KOPT-K1 (cell line): Measurements from ENCODE around the gene NAGPA.

Source experiments
- H3K27ac ChIP-seq: fragments of 200-600 bp; sonication (generic); 2 replicates; pipeline ENCODE4 v1.5.1; 2016; ENCODE audit warnings: antibody characterized with exemption, mild to moderate bottlenecking, low read depth, low read length; ENCODE audit not compliant: poor library complexity, severe bottlenecking
- H3K36me3 ChIP-seq: fragments of 200-600 bp; sonication (generic); 2 replicates; pipeline ENCODE4 v1.5.1; 2017; ENCODE audit warnings: antibody characterized with exemption, mild to moderate bottlenecking, low read length, moderate library complexity; ENCODE audit not compliant: insufficient read depth
- H3K9me3 ChIP-seq: fragments of 200-600 bp; sonication (generic); 2 replicates; pipeline ENCODE4 v1.5.1; 2017; ENCODE audit warnings: antibody characterized with exemption, low read length, mild to moderate bottlenecking; ENCODE audit not compliant: insufficient read depth, poor library complexity, severe bottlenecking

NAGPA gene

GRCh38 chr16:5025171-5025632, 8.5 kb downstream of the NAGPA start:
- H3K36me3 ChIP-seq = no peaks in the 10 kb centered on the region
- no peak overlapping the region for H3K27ac ChIP-seq
- H3K9me3 ChIP-seq = no peaks in the 10 kb centered on the region

DNA sequence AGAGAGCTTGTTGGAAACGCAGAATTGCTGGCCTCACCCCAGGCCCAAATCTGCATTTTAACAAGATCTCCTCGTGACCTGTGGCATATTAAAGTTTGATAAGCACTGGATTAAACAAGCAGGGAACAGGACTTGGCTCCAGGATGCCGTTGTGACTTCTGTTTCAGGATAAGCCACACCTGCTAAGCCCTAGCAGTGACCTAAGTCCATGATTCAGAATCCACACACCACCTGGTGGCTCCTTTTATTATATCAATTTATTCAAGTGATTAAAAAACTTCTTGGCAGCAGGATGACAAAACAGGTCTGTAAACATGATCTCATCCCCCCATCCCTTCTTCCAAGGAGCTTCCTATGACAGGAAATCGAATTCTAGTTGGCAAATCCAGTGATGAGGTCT, 9.1 kb downstream of the NAGPA start:
- Histone ChIP-seq H3K27ac (no peak overlapping the region), H3K36me3 (no peaks in the 10 kb centered on the region), H3K9me3 (no peaks in the 10 kb centered on the region)

- Histone ChIP-seq H3K36me3 (no peaks in the 10 kb centered on the region), H3K27ac (no peak overlapping the region), H3K9me3 (no peaks in the 10 kb centered on the region)
These were observed 11.2 kb downstream of the NAGPA start for GRCh38 chr16:5022521-5022920.

- no peaks in the 10 kb centered on the region for H3K9me3 ChIP-seq
- no peaks in the 10 kb centered on the region for H3K36me3 ChIP-seq
- H3K27ac ChIP-seq = no peak overlapping the region
These were observed 13.2 kb downstream of the NAGPA start for GRCh38 chr16:5020551-5020950.

GRCh38 chr16:5019775-5020174, 14.0 kb downstream of the NAGPA start:
- Histone ChIP-seq H3K9me3 (no peaks in the 10 kb centered on the region), H3K27ac (no peak overlapping the region), H3K36me3 (no peaks in the 10 kb centered on the region)

DNA sequence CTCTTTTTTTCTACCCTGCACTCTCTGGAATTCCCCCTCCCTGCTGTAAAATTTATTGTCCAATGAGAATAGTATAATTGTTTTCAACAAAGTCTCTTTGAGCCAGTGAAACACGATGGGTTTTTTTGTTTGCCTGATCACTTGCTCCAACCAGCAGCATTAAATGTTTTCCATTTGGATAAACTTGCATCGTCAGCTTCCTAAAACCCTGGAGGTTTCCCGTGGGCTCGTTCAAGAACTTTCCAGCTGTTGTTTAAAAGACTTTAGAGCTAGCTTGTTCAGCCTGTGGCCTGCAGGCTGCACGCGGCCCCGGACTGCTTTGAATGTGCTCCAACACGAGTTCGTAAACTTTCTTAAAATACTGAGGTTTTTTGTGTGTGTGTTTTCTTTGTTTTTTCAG, 14.9 kb downstream of the NAGPA start:
- no peaks in the 10 kb centered on the region for H3K36me3 ChIP-seq
- no peaks in the 10 kb centered on the region for H3K9me3 ChIP-seq
- H3K27ac ChIP-seq = no peak overlapping the region

DNA sequence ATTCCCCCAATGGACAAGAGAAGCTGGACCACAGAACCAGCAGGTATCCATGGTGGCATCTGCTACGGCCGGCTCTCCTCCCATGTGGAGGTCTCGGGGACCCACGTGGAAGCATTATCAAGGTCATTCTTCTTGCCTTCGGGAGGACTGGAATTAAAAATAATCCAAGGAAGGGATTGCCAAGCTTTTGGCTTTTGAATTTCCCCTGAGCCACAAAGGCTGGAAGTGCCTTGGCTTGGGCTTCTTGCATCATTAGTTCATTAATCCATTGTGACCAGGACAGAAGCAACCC, 16.1 kb downstream of the NAGPA start:
- H3K27ac ChIP-seq = no peak overlapping the region
- no peaks in the 10 kb centered on the region for H3K36me3 ChIP-seq
- H3K9me3 ChIP-seq = no peaks in the 10 kb centered on the region

DNA sequence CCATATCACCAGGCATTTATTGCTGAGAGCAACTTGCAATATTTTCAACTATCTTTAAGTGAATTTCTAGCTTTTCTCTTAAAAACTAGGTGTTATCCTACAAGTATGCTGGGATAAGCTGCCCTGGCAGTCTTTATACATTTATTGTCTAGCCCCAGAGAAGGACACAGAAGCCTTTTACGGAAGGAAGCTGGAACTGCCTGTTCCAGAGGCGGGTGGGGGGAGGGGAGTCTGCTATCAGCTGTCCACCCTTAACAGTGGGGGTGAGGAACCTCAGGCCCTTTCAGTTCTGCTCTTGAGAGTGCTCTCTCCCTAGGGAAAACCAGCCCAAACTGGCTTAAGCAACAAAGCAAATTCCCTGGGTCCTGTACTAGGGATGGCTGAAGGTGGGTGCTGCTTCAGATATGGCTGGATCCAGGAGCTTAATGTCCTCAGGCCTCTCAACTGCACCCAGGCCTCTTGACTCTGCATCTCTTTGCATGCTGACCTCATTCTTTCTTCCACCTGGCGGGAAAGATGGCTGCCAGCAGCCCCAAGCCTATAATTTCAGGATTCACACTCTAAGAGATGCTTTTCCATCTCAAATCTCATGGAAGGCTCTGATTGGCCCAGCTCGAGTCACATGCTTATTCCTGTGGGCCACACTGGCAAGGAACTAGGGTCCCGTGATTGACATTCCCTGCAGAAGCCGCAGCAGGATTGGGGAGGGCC, 16.6 kb downstream of the NAGPA start:
- H3K9me3 ChIP-seq = no peaks in the 10 kb centered on the region
- H3K36me3 ChIP-seq = no peaks in the 10 kb centered on the region
- H3K27ac ChIP-seq = no peak overlapping the region

DNA sequence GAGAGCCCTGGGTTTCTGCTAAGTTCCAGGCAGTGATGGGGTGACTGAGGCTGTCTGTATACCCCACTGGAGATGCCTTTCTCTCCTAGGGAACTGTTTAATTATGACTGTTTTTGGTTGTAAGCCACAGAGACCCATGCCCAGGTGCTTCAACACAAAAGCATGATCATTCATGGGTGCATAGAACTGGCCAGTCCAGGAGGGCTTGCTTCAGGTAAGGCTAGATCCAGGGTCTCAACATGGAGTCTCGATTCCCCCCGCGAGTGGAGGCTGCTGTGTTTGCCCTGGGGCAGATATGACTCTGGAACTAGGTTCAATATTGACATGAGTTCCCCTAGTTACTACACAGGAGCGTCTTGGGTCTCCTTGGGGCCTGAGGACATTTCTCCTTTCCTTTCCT, 17.8 kb downstream of the NAGPA start:
- H3K27ac ChIP-seq = no peak overlapping the region
- no peaks in the 10 kb centered on the region for H3K36me3 ChIP-seq
- no peaks in the 10 kb centered on the region for H3K9me3 ChIP-seq

DNA sequence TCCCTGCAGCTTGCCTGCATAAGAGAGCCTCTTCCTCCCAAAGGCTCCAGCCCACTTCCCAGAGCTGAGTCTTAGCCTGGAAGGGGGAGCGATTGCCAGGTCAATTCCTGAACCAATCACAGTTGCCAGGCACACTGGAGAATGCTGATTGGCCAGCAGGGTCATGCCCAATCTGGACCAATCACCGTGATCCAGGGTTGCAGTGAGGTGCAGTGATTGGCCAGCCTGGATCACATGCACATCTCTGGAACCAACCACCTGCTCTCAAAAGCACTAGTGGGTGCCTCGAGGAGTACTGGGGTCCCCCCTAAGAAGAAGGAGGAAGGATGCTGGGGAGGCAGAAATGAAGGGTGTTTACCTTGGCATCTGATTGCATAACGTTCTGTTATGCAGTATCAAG, 18.4 kb downstream of the NAGPA start:
- no peaks in the 10 kb centered on the region for H3K9me3 ChIP-seq
- H3K27ac ChIP-seq = no peak overlapping the region
- H3K36me3 ChIP-seq = no peaks in the 10 kb centered on the region

DNA sequence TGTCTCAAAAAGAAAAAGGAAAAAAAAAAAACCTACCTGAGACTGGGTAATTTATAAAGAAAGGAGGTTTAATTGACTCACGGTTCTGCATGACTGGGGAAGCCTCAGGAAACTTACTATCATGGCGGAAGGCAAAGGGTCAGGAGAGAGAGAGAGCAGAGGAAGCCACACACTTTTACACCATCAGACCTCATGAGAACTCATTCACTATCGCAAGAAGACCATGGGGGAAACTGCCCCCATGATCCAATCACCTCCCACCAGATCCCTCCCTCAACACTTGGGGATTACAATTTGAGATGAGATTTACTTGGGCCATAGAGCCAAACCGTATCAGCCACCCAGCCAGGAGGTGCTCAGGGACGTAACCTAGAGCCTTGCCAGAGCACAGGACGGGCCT, 20.8 kb downstream of the NAGPA start:
- no peaks in the 10 kb centered on the region for H3K36me3 ChIP-seq
- no peaks in the 10 kb centered on the region for H3K9me3 ChIP-seq
- H3K27ac ChIP-seq = no peak overlapping the region

- Histone ChIP-seq H3K9me3 (no peaks in the 10 kb centered on the region), H3K36me3 (no peaks in the 10 kb centered on the region), H3K27ac (no peak overlapping the region)
These were observed 22.1 kb downstream of the NAGPA start for GRCh38 chr16:5011637-5012036.

- Histone ChIP-seq H3K27ac (no peak overlapping the region), H3K36me3 (no peaks in the 10 kb centered on the region), H3K9me3 (no peaks in the 10 kb centered on the region)
These were observed 23.0 kb downstream of the NAGPA start for GRCh38 chr16:5010576-5011329.

DNA sequence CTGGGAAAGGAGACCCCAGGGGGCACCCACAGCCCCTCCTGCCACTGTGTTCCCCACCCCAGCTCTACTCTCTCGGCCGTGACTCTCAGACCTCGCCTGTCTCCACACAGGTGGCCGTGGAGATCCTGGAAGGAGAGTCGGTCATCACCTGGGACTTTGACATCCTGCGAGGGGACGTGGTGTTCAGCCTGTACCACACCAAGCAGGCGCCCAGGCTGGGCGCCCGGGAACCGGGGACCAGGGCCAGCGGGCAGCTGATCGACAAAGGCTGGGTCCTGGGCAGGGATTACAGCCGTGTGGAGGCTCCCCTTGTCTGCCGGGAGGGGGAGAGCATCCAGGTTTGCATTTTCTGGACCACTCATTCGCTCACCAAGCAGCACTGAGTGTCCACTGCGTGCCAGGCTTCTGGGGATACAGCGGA, 25.4 kb downstream of the NAGPA start:
- no peaks in the 10 kb centered on the region for H3K36me3 ChIP-seq
- H3K9me3 ChIP-seq = no peaks in the 10 kb centered on the region
- H3K27ac ChIP-seq = no peak overlapping the region

DNA sequence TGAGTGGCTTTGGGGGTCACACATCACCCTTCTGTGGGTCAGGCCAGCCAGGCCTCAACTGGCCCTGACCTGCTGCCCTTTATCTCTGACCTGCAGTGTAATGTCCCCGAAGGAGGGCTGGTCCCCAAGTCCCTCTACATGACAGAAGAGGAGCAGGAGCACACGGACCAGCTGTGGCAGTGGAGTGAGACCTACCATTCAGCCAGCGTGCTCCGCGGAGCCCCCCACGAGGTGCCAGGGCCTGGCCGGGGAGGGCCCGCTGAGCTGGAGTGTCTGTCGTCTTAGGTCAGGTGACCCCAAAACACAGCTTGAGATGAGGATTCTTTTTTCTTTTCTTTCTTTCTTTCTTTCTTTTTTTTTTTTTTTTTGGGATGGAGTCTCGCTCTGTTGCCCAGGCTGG, 26.5 kb downstream of the NAGPA start:
- H3K9me3 ChIP-seq = no peaks in the 10 kb centered on the region
- H3K36me3 ChIP-seq = no peaks in the 10 kb centered on the region
- no peak overlapping the region for H3K27ac ChIP-seq
